NK-92 treated with Interleukin-12 subunit alpha and Interleukin-12 subunit beta, amount 100 ng/mL, for 24 hours (cell line): Measurements from ENCODE around the gene PALMD.

Source experiments
- DNase-seq: peaks from one replicate; lab custom pipeline; 2025; lab: John Stamatoyannopoulos, UW

Gene PALMD

DNA sequence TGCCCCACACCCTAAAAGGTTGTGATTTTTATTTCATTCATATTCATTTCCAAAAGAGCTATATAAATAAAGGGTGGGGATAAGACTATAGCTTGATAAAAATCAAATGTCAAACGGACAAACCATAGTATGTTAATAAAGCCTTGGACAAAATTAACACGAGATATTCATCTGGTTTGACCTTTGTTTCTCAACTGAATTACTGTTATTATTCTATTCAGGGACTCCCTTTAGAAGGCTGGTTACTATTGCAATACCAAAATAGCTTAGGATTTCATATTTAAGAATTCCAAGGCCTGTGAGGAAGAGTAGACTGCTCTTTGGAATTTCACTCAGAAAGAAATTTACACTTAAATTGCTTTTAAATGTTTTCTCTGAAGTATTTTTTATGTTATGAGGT is 10.2 kb upstream of the PALMD start:
- DNase-seq: no peak

DNA sequence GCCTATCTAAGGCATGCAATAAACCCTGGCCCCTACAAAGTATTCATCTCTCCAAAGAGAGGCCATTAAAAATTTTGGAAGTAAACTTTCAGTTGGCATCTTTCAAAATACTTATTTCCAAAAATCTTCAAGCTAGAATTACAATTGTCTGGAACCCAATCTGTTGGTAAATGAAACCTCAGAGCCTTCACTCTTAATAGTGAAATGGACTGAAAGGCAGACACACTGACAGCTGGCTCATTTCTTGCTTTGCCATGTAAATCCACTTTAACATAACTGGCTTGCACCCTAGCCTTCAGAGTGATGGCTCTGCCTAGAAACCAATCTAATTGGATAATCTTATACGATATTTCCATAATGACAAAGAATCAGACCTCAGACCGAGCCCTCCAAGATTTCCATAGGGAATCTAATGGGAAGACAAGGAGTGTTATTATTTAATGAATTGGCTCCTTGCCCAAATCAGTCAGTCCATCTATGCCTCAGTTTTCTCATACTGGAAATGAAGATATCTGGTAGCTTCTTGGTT is 9.2 kb upstream of the PALMD start:
- no peak for DNase-seq

DNA sequence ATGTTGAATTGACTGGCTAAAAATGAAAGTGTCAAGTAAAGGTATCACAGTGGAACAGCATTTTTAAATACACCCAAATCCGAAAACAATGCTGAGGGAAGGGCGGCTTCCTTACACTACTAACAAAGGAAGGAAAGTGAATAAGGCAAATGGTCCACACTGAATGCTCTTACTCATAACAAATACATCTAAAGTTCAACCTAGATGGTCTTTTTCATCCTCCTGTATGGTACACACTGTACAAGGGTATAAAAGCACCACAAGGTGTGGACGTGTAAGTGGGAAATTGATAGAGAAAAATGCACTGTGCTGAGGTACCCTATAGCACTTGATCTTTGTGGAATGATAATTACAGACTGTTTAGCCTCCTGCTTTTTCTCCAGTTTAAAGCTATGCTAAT is 7.1 kb upstream of the PALMD start:
- DNase-seq: no peak

DNA sequence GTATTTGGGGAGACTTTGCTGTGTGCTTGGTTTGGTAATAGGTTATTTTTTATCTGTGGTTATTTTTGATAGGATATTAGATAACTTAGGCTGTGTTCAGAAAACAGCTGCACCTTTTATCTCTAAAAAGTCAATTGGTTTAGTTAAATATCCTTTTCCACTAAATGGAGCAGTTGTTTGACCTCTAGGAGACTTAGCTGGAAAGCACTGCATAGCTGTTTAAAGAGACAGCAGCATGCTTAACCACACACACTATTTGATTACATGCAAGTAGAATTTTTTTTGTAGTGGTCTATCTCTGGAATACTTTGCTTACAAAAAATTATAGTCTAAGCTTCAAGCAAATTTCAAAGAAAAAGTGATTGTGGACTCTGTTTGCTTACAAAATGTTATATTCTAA is 6.5 kb upstream of the PALMD start:
- no peak for DNase-seq

DNA sequence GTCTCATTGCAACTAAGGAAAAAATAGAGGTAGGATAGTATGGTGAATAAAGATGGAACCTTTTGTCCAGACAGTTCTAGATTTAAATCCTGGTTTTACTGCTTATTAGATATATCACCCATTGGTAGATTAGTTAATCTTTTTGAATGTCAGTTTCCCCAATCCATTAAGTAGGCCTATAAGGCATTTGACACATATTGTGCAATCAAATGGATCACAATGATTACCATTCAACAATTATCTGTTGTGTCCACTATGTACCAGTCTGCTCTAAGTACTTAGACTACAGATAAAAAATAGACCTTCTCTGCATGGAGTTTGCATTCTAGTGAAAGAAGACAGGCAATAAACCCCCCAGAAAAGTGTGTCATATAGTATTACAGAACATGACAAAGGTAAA is 6.0 kb upstream of the PALMD start:
- no peak for DNase-seq

DNA sequence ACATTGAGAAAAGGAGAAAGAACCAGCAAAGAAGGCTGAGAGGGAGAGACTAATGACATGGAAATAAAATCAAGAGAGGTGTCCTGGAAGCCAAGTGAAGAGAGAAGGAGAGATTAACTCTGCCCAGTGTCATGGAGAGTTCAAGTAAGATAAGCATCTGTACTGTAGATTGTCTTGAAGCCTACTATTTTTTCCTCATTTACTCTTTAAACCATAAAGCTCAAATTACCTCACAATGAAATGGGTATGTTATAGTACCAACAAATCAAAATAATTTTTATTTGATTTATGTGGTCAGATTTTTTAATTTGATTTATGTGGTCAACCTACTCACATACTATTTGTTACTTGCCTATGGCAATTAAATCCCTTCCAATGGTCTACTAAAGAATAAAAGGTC is 5.2 kb upstream of the PALMD start:
- no peak for DNase-seq

DNA sequence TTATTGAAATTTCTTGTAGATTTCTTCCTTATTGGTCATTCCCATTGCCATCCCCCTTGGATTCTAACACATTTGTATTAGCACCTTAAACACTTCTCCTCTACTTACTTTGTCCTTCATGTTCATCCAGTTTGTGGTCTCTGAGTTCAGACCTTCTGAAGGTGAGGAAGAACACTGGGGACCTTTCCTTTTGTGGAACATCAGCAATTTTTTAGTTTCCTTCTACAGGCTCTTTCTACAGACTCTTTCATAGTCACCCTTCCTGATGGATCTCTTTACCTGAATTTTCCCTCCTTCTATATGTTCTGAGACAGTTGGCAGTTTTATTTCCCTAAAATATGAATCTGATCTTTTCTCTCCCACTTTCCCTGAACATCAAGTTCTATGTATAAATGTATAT is 4.4 kb upstream of the PALMD start:
- no peak for DNase-seq

DNA sequence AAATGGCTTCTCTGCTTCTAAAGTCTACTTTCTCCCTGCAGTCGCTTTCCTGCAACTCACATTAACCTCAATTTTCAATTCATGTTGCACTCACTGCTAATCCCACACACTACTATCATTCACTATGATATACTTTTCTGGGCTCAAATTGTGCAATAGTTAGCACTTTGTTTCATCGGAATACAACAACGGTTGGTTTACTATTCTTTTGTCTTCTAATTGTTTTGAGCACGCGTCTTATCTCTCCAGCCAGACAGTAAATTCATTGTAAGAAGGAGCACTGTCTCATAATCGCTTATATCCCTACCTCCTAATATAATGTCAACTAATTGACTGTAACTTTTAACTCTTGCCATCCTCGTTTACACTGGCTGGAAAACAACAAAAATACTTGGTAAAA is 3.9 kb upstream of the PALMD start:
- no peak for DNase-seq

DNA sequence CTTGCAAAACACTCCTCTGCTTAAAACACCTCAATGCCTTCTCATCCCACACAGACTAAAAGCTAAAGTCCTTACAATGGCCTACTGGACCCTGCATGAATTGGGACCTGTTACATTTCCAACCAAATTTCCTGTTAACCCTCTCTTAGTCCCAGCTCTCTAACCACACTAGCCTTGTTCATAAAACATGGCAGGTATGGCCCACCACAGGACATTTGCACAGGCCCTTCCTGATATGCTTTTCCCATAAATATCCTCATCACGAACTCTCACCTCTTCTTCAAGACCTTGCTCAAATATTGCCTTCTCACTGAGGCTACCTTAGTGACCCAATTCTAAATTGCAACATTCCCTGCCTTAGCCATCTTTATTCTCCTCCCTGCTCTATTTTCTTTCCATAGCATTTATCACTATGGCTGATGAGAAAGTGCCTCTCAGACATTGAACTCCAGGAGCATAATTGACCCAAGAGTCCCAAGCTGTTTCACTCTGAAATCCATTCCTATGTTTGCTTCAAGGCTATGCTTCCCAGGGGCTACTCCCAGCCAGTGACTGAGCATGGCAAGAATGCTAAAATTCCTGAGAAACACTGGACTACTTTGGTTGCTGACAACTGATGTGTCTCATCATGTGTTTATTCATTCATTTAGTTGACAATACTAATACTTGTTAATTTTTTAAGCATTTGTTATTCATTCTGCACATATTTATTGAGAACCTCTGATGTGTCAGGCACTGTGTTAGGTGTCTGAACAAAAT is 2.7 kb upstream of the PALMD start:
- DNase-seq: no peak

DNA sequence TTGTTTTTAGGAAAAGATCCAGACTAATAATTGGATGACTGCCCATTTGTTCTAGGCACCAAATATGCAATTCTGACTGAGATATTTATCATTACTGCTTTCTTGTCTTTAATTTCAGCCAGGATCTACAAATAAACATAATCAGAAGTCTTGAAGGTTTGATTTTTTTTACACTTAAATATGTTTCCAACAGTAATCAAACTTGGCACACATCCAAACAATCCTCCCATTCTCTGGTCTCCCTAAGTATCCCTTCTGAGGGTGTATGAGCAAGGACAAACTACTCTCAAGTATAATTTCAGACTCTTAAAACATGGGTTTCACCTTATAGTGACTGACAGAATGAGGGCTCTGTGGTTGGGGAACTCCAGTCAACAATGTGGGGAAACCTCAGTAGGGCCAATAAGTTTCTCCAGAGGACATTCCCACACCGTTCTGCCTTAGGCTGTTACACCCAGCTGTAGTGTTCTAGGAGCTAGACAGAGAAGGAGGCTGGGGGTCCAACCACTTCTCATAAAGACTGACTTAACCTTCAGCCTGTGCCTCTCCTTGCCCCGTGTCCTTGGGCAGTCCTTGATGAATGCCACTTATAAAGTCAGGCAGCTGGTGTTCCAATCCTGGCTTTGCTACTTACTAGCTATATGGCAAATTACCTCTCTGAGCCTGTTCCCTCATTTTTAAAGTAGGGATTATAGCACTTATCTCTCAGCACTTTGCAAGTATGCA is 1.5 kb upstream of the PALMD start:
- DNase-seq: no peak

DNA sequence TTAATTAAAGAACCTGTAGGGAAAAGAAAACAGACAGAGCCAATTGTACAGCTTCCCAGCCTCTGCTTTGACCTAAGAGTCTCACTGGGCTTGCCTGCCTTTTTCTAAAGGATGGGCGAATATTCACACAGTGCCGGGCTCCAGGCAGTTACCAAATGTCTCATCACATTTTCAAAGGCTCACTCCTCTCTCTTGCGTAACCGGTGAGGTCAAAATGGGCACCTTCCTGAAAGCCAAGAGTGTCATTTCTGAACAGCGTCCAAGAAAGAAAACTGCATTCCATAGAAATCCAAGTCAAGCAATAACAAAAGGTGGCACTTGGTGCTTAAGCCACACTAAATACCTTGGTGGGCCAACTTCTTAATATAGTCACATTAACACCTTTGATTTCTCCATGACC is 710 bp upstream of the PALMD start:
- DNase-seq: no peak

DNA sequence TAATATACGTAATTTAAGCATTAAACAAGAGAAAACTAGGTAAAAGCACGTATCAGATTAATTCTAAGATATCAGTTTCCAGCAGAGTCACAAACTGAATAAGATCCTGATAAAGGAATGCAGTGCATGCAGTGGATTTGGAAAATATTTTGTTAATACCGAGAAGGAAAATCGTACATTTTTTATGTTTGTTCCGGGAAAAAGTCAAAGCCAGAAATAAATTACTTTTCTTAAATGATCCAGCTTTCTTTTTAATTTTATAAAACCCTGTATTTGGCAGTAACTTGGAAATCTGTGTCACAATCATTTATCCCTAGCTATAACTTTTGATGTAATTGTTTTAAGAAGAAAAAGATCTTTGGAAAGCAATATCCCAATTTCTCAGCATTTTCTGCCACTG is 955 bp downstream of the PALMD start:
- no peak for DNase-seq

DNA sequence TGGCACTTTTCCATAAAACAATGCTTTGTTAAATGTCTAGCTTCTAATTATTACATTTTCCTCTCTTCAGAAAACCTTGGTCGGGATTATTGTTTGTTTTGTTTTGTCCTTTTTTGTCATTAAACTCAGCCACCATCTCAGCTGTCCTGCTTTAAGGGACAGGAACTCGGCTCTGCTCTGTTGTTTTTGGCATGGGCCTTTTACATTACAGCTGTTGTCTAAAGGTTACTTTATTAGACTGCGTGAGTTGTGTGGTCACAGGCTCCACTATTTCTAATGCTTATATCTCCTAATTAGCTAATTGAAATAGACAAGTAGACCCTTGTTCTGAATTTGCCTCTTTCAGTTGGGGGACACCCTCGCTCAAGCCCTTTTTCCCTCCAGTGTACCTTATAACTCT is 1.6 kb downstream of the PALMD start:
- DNase-seq: no peak

DNA sequence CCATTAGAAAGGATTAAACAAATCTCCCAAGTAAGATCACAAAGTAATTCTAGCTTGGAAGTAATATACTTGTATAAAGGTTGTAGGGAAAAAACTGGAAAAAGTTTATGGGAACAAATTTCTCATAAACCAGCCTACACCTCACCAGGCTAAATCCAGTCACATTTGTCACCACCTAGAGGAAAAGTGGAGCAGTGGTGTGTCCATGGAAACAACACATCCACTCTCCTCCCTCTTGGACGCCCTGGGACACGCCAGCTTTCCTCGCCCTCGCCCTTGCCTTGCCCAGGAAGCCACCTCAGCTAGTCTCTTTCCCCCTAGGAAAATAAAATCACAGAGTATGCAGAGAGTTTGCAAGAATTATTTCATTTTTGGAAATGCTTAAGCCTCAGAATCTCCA is 2.2 kb downstream of the PALMD start:
- DNase-seq: no peak

DNA sequence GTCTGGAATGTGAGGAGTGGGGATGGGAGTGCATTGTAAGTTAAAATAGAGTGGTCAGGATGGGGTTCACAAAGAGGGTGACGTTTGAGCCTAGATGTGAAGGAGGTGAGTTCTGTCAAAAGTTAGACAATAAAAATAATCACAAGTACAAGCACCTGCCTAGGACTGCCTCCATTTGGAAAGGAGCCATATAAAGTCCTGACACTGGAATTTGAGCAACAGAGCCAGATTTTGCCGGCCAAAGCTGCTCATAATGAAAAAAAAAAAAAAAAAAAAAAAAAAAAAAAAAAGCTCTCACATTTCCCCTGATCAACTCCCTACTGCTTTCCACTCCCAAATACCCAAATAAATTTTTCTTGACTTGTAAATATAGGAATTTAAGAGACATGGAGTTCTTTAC is 4.1 kb downstream of the PALMD start:
- DNase-seq: no peak

DNA sequence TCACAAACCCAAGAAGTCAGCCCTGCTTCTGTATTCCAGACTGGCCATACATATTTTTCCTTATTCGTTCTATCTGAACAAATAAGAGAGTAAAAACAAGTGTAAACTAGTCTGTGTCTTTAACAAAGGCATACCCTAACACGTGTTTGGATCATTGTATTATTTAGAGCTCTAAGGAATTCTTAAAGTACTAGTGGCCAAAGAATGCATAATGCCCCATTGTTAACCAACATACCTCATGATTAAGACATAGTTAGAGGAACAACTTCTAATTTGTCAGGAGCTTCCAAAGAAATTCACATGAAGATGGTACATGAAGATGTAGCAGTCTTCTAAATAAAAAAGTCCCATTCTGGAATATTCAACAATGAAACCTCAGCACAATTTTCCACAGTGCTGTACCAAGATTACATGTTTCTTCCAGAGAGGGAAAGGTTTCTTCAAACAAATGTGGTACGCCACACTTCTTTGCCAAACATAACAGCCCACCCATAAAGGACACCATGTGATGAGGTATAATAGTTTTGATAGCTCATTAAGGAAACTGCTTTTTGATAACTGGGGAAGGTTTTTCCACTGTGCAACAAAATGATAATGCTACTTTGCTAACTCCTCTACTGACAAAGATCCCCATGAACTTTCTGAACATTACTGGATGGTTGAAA is 5.0 kb downstream of the PALMD start:
- no peak for DNase-seq

DNA sequence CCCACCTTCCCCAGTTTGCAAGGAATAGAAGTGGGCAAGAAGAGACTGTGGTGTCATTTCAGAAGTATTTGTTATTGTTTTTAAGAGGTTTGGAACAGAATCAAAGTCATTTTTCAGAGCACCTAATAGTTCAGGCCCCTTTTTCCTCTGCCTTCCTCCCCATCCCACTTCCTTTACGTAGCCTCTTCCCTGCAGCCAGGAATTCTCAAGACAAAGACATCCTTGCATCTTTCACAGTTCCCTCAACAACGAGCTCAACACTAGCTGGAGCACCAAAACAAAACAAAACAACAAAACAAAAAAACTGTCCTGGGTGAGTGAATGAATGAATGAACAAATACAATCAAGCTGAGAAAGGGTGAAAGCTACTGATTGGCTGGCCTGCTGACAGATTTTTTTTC is 7.0 kb downstream of the PALMD start:
- no peak for DNase-seq

DNA sequence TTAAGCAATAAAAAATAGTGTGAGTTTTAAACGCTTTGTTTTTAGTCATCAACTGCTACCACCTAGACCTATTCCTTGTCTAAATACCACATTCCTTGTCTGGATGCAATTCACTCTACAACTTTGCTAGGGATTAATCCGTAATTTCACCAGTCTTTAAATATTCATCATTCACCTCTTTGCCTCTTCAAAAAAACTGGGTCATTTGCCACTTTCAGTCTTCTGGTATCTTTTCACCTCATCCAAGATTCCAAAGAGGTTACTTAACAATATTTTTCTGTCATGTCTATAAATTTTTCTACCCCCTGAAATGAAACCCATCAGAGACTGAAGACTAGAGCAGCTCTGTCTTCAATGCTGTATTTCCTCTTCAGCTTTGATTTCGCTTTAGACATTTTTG is 9.5 kb downstream of the PALMD start:
- DNase-seq: no peak

DNA sequence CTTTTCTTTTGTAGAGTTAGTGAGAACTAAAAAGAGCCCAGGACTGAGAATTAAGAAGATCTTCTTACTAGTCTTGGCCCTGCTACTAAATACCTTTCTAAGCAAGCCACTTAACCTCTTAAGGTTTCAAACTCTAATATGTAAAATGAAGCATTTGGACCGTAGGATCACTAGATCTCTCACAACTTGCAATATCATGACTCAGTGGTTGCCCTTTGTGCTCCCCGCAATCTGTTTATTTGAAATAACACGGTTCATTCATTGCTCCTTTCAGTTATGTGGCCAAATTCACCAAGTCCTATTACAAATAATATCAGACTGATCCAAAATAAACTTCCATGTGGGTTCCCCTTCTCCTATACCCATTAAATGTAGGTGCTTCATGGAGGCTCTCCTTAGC is 10.8 kb downstream of the PALMD start:
- DNase-seq: no peak

DNA sequence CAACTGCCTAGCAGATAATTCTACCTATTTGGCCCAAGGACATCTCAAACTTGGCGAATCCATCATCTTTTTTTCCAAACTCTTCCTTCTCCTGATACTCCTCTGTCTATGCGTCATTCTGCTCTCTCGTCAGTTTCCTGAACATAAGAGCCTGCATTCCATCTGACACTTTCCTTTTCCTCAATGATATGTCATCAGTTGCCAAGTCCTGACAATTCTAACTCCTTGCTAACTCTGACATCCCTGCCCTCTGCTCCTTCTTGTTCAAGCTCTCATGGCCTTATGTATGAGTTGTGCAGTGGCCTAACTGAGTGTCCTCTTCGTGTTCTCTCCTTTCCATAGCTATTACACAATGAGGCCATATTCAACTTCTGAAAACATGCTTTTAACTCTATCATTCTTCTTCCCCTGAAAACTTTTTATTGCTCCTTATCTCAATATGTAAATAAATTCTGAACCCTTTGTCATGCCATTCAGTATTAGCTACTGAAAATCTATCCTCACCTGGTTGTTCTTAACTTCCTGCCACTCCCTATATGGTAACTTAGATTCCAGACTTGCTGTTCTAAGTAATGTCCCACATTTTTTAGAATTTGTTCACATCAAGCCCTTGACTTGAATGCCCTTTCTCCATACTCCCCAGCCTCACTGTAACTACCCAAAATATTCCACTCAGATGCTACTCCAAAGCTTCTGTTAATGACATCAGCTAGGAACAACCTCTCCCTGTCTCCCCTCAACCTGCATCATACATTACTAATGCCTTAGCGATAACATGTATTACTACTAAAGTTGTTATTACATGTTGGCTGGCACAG is 11.5 kb downstream of the PALMD start:
- no peak for DNase-seq

DNA sequence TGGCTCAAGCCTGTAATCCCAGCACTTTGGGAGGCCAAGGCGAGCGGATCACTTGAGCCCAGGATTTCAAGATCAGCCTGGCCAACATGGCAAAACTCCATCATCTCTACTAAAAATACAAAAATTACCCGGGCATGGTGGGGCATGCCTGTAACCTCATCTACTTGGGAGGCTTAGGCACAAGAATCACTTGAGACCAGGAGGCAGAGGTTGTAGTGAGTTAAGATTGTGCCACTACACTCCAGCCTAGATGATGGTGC is 12.0 kb downstream of the PALMD start:
- no peak for DNase-seq

DNA sequence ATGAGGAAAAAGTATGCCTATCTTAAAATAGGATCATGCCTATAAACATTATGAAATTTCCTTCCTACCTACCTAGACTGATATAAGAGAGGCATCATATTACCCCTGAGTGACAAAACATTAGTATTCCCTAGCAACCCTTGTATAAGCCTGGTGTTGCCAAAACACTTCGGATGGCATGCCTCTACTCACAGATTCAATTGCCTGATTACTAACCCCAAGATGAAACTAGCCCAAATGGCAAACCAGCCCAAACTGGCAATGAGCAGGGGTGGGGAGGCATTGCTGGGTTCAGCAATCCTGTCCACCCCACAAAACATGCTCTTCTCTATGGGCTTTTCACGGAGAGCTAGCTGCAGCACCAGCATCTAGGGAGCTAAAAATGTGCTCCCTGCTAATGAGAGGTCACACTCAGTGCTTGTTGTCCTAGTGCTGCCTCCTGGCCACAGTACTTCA is 13.9 kb downstream of the PALMD start:
- no peak for DNase-seq

DNA sequence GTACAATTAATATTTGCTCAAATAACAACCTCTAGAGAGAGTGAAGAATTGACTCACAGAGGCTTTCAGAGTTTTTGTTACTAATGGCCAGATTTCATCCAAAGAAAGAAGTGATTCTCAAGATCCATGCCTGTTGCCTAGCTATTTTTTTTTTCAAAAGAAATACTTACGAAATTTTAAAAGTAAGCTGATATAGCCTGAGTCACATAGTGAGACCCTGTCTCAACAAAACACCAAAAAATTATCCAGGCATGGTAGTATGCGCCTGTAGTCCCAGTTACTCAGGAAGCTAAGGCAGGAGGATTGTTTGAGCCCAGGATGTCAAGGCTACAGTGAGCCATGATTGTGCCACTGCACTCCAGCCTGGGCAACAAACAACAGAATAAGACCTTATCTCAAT is 14.6 kb downstream of the PALMD start:
- DNase-seq: no peak
